Neuronal stem cell (in vitro differentiated cells): ENCODE results near the gene GXYLT2.

Experiments
- DNase-seq: peaks from one replicate; pipeline ENCODE4 v3.0.0-alpha.2; 2013; ENCODE audit warnings: low spot score
- H2AFZ ChIP-seq: one replicate; pipeline ENCODE4 v1.6.1; 2013; ENCODE audit warnings: mild to moderate bottlenecking, low read length, inconsistent platforms
- H2AK5ac ChIP-seq: 2 replicates; pipeline ENCODE4 v1.6.1; 2013; ENCODE audit warnings: low read depth, mild to moderate bottlenecking, inconsistent platforms, low read length, moderate library complexity, mixed read lengths
- H2BK120ac ChIP-seq: 2 replicates; pipeline ENCODE4 v1.6.1; 2013; ENCODE audit warnings: low read depth, mild to moderate bottlenecking, inconsistent platforms, low read length, moderate library complexity, mixed read lengths
- H2BK12ac ChIP-seq: one replicate; pipeline ENCODE4 v1.6.1; 2013; ENCODE audit warnings: low read length, inconsistent platforms
- H2BK15ac ChIP-seq: 2 replicates; pipeline ENCODE4 v1.6.1; 2013; ENCODE audit warnings: mild to moderate bottlenecking, low read length, inconsistent platforms, mixed read lengths
- H2BK5ac ChIP-seq: one replicate; pipeline ENCODE4 v1.6.1; 2013; ENCODE audit warnings: inconsistent platforms, mild to moderate bottlenecking, low read length, moderate library complexity
- H3K14ac ChIP-seq: one replicate; pipeline ENCODE4 v1.6.1; 2013; ENCODE audit warnings: low read length, inconsistent platforms
- H3K18ac ChIP-seq: 2 replicates; pipeline ENCODE4 v1.6.1; 2013; ENCODE audit warnings: low read length, inconsistent platforms
- H3K23ac ChIP-seq: 2 replicates; pipeline ENCODE4 v1.6.1; 2013; ENCODE audit warnings: low read depth, mild to moderate bottlenecking, mixed read lengths, low read length, inconsistent platforms; ENCODE audit not compliant: poor library complexity
- H3K27ac ChIP-seq: replicated peaks from 3 replicates; pipeline ENCODE4 v1.5.1; 2013; ENCODE audit warnings: low read length, inconsistent platforms
- H3K27me3 ChIP-seq, 3 experiments: 2 replicates each; pipeline ENCODE4 v1.6.1; 2013; ENCODE audit warnings: low read length in 3 of 3, mild to moderate bottlenecking in 2 of 3, inconsistent platforms in 1 of 3, low read depth in 1 of 3, mixed read lengths in 1 of 3, moderate library complexity in 1 of 3; ENCODE audit not compliant: control insufficient read depth in 3 of 3, insufficient read depth in 3 of 3
- H3K36me3 ChIP-seq, 2 donors: replicated peaks in 1 of 2; 2 replicates each; pipeline ENCODE4 v1.6.1; 2013; ENCODE audit warnings: low read length in 2 of 2; ENCODE audit not compliant: control insufficient read depth in 2 of 2, insufficient read depth in 2 of 2
- H3K4ac ChIP-seq: 2 replicates; pipeline ENCODE4 v1.6.1; 2013; ENCODE audit warnings: inconsistent platforms, mild to moderate bottlenecking, low read length, moderate library complexity
- H3K4me1 ChIP-seq, 2 donors: 1 replicate in 1 of 2; 2 replicates in 1 of 2; pipeline ENCODE4 v1.6.1; 2013; ENCODE audit warnings: low read length in 2 of 2, low read depth in 1 of 2; ENCODE audit not compliant: control insufficient read depth in 2 of 2, insufficient read depth in 1 of 2
- H3K4me2 ChIP-seq: one replicate; pipeline ENCODE4 v1.6.1; 2013; ENCODE audit warnings: mild to moderate bottlenecking, low read length, inconsistent platforms; ENCODE audit not compliant: insufficient read depth, poor library complexity, severe bottlenecking
- H3K4me3 ChIP-seq, 2 donors: 2 replicates each; pipeline ENCODE4 v1.5.1; 2013; ENCODE audit warnings: low read length in 2 of 2, mild to moderate bottlenecking in 2 of 2, inconsistent platforms in 1 of 2, moderate library complexity in 1 of 2
- H3K79me1 ChIP-seq: one replicate; pipeline ENCODE4 v1.6.1; 2013; ENCODE audit warnings: low read depth, mild to moderate bottlenecking, inconsistent platforms, low read length, moderate library complexity
- H3K9ac ChIP-seq: one replicate; pipeline ENCODE4 v1.6.1; 2013; ENCODE audit warnings: mild to moderate bottlenecking, low read depth, low read length, inconsistent platforms; ENCODE audit not compliant: poor library complexity
- H3K9me3 ChIP-seq, 2 donors: replicated peaks in 1 of 2; 2 replicates each; pipeline versions ENCODE3 to v1.6.1; 2013; ENCODE audit warnings: low read length in 2 of 2, mild to moderate bottlenecking in 2 of 2, inconsistent platforms in 1 of 2, low read depth in 1 of 2, mixed read lengths in 1 of 2, moderate library complexity in 1 of 2; ENCODE audit not compliant: control insufficient read depth in 2 of 2, insufficient read depth in 1 of 2
- H4K8ac ChIP-seq: one replicate; pipeline ENCODE4 v1.6.1; 2013; ENCODE audit warnings: low read depth, mild to moderate bottlenecking, inconsistent platforms, low read length, moderate library complexity
- H4K91ac ChIP-seq: one replicate; pipeline ENCODE4 v1.6.1; 2013; ENCODE audit warnings: low read length, low read depth, mild to moderate bottlenecking, inconsistent platforms; ENCODE audit not compliant: poor library complexity
- WGBS, 2 donors: extraction: QIAGEN DNeasy Blood & Tissue Kit; methylation state at CpG; one replicate each; pipeline ENCODE4 v1.1.7; 2013; ENCODE audit warnings: missing lambda C conversion rate in 2 of 2, mixed read lengths in 1 of 2; ENCODE audit not compliant: insufficient read length in 2 of 2, insufficient replicate concordance in 1 of 2; ENCODE audit errors: extremely low coverage in 2 of 2; 5-methylcytosine and 5-hydroxymethylcytosine counted together

GXYLT2 gene

GRCh38 chr3:72964633-72965032, 76.8 kb downstream of the GXYLT2 start:
- no peak overlapping the region for H3K18ac ChIP-seq
- DNase-seq = no peak
- no peak overlapping the region for H2BK12ac ChIP-seq
- no peak overlapping the region for H3K4me2 ChIP-seq
- no peak overlapping the region for H4K8ac ChIP-seq
- no peak overlapping the region for H2AFZ ChIP-seq
- no peak overlapping the region for H2AK5ac ChIP-seq
- no peak overlapping the region for H2BK15ac ChIP-seq
- H3K79me1 ChIP-seq = no peaks in the 10 kb centered on the region
- H3K9ac ChIP-seq = no peak overlapping the region
- no peaks in the 10 kb centered on the region for H3K4me1 ChIP-seq
- no peak overlapping the region for H3K23ac ChIP-seq
- no peak overlapping the region for H2BK120ac ChIP-seq
- no peak overlapping the region for H4K91ac ChIP-seq
- no peak overlapping the region for H3K4ac ChIP-seq
- H3K9me3 ChIP-seq = no peaks in the 10 kb centered on the region
- H2BK5ac ChIP-seq = no peak overlapping the region
- no peak overlapping the region for H3K14ac ChIP-seq
- no peak overlapping the region for H3K27ac ChIP-seq
- H3K27me3 ChIP-seq = peaks cover 0 to 33% (median 0%) of the 10 kb centered on the region in 3 experiments
- H3K4me3 ChIP-seq = no peak overlapping the region
- H3K36me3 ChIP-seq = no peaks in the 10 kb centered on the region

- H2AFZ ChIP-seq = no peak overlapping the region
- H3K9me3 ChIP-seq = no peaks in the 10 kb centered on the region
- no CpG with 5 or more reads among the region's 1 CpG for WGBS, 2 donors
- H4K91ac ChIP-seq = no peak overlapping the region
- no peak overlapping the region for H3K27ac ChIP-seq
- H3K9ac ChIP-seq = no peak overlapping the region
- no peaks in the 10 kb centered on the region for H3K79me1 ChIP-seq
- no peak overlapping the region for H2BK120ac ChIP-seq
- H3K4me1 ChIP-seq = peaks cover 0 to 3% of the 10 kb centered on the region in 2 donors
- DNase-seq = no peak
- H3K4ac ChIP-seq = no peak overlapping the region
- H3K36me3 ChIP-seq = no peaks in the 10 kb centered on the region
- H3K14ac ChIP-seq = no peak overlapping the region
- no peak overlapping the region for H4K8ac ChIP-seq
- no peak overlapping the region for H3K4me2 ChIP-seq
- H3K4me3 ChIP-seq = no peak overlapping the region
- no peak overlapping the region for H2BK12ac ChIP-seq
- peaks cover 0 to 11% (median 0%) of the 10 kb centered on the region in 3 experiments for H3K27me3 ChIP-seq
- no peak overlapping the region for H2AK5ac ChIP-seq
- H2BK5ac ChIP-seq = no peak overlapping the region
- no peak overlapping the region for H3K18ac ChIP-seq
- H3K23ac ChIP-seq = no peak overlapping the region
- no peak overlapping the region for H2BK15ac ChIP-seq
These were observed 80.4 kb downstream of the GXYLT2 start for GRCh38 chr3:72968266-72968664.

- Histone ChIP-seq H3K14ac (no peak overlapping the region), H2BK15ac (no peak overlapping the region), H3K4me2 (no peak overlapping the region), H4K8ac (no peak overlapping the region), H2BK5ac (no peak overlapping the region), H3K4me1 (peaks cover 0 to 5% of the 10 kb centered on the region in 2 donors), H2AFZ (no peak overlapping the region), H4K91ac (no peak overlapping the region), H3K18ac (no peak overlapping the region), H3K9me3 (no peaks in the 10 kb centered on the region), H3K27ac (no peak overlapping the region), H2BK12ac (no peak overlapping the region), H3K4ac (no peak overlapping the region), H3K9ac (no peak overlapping the region), H3K36me3 (no peaks in the 10 kb centered on the region), H2AK5ac (no peak overlapping the region), H3K4me3 (no peak overlapping the region), H3K23ac (no peak overlapping the region), H3K79me1 (no peaks in the 10 kb centered on the region), H2BK120ac (no peak overlapping the region), H3K27me3 (peaks cover 0 to 13% (median 0%) of the 10 kb centered on the region in 3 experiments)
- DNase-seq = no peak
- no CpG with 5 or more reads among the region's 3 CpGs for WGBS, 2 donors
These were observed 81.9 kb downstream of the GXYLT2 start for GRCh38 chr3:72969766-72970165.

- H3K14ac ChIP-seq = no peak overlapping the region
- H3K18ac ChIP-seq = no peak overlapping the region
- H3K79me1 ChIP-seq = no peaks in the 10 kb centered on the region
- DNase-seq = no peak
- H3K27me3 ChIP-seq = peaks cover 0 to 7% (median 0%) of the 10 kb centered on the region in 3 experiments
- no peak overlapping the region for H3K4me2 ChIP-seq
- H2AFZ ChIP-seq = no peak overlapping the region
- H2BK5ac ChIP-seq = no peak overlapping the region
- no peak overlapping the region for H2AK5ac ChIP-seq
- no peaks in the 10 kb centered on the region for H3K9me3 ChIP-seq
- H2BK15ac ChIP-seq = no peak overlapping the region
- no peak overlapping the region for H3K4ac ChIP-seq
- no peak overlapping the region for H4K8ac ChIP-seq
- no peaks in the 10 kb centered on the region for H3K36me3 ChIP-seq
- H2BK12ac ChIP-seq = no peak overlapping the region
- WGBS, 2 donors = no CpG with 5 or more reads among the region's 2 CpGs
- H4K91ac ChIP-seq = no peak overlapping the region
- H3K4me3 ChIP-seq = no peak overlapping the region
- no peak overlapping the region for H3K23ac ChIP-seq
- H2BK120ac ChIP-seq = no peak overlapping the region
- H3K27ac ChIP-seq = no peak overlapping the region
- H3K9ac ChIP-seq = no peak overlapping the region
- H3K4me1 ChIP-seq = peaks cover 0 to 5% of the 10 kb centered on the region in 2 donors
These were observed 83.1 kb downstream of the GXYLT2 start for GRCh38 chr3:72970942-72971341.
